ES-I3 (cell line): ENCODE measurements around the gene SQSTM1.

ENCODE experiments used
- H3K36me3 ChIP-seq: 2 replicates; pipeline ENCODE4 v1.6.1; 2013; ENCODE audit warnings: mild to moderate bottlenecking, low read length, control low read depth, moderate library complexity; ENCODE audit not compliant: insufficient read depth
- H3K4me1 ChIP-seq: 2 replicates; pipeline ENCODE4 v1.6.1; 2013; ENCODE audit warnings: mild to moderate bottlenecking, control low read depth, low read length; ENCODE audit not compliant: insufficient read depth
- H3K9ac ChIP-seq: 2 replicates; pipeline ENCODE4 v1.6.1; 2013; ENCODE audit warnings: low read depth, mild to moderate bottlenecking, low read length, moderate library complexity
- H3K9me3 ChIP-seq: 2 replicates; pipeline ENCODE4 v1.6.1; 2013; ENCODE audit warnings: mild to moderate bottlenecking, low read length, moderate library complexity; ENCODE audit not compliant: control insufficient read depth, insufficient read depth

The SQSTM1 gene

DNA sequence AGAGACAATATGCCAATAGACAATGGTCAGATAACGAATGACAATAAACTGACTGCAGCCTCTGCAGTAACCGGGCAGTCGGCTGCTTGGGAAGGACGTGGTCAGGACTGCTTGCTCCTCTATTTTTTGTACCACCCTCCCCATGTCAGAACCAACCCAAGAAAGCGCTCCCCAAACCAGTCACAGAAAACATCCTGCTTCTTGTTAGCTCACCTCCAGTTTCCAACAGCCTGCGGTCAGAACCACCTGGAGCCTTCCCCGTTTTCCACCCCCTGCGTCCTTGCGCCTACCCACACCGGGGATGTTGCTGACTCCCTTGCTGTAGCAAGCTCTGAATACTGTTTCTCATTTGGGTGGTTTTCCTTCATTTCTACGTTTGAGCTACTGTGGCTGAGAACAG is 39.6 kb downstream of the SQSTM1 start:
- peak overlapping the region; percentile 95; the same call in 1 of the 2 replicates for H3K9ac ChIP-seq
- H3K36me3 ChIP-seq = peaks cover 4% of the 10 kb centered on the region; the same call in 1 of the 2 replicates
- peaks cover 5% of the 10 kb centered on the region; the same call in 1 of the 2 replicates for H3K4me1 ChIP-seq
- no peaks in the 10 kb centered on the region; the same call in 1 of the 2 replicates for H3K9me3 ChIP-seq

DNA sequence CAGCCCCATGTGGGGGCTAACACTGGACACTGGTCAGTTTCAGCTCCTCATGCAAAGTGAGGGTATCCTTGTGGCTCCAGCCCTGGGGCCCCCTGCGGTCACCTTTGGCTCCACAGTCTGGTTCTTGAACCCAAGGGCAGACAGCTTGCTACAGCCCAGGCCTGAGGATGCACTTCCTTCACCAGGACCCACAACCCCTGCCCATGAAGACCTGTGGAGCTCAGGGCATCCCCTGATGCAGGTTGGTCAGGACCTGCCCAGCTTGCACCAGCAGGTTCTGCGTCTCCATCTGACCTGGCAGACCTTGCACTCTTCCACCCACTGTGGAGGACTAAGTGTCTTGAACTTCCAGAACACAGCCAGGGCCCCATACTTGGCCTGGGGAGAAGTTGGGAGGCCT is 41.6 kb downstream of the SQSTM1 start:
- no peak overlapping the region for H3K9ac ChIP-seq
- H3K9me3 ChIP-seq = no peaks in the 10 kb centered on the region; the same call in 1 of the 2 replicates
- peaks cover 4% of the 10 kb centered on the region; the same call in 1 of the 2 replicates for H3K36me3 ChIP-seq
- peaks cover 5% of the 10 kb centered on the region; the same call in 1 of the 2 replicates for H3K4me1 ChIP-seq

DNA sequence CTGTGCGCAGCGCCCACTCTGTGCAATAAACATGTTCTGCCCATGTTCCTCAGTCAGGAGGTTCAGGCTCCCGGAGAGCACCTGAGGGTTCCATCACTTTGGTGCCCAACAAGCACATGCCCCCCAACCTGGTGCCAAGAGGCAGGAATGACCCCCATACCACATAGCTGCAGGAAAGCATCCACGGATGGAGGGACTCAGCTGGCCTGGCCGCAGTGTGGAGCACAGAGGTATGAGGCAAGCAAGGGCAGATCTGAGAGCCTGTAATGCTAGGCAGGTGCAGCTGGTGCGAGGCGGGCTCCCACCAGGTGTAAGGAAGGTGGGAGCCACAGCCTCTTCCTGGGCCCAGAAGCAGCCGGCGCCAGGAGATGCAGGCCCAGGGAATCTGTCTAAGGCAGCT is 42.2 kb downstream of the SQSTM1 start:
- Histone ChIP-seq H3K9ac (no peak overlapping the region), H3K4me1 (peaks cover 10% of the 10 kb centered on the region; the same call in 1 of the 2 replicates), H3K9me3 (no peaks in the 10 kb centered on the region; the same call in 1 of the 2 replicates), H3K36me3 (peaks cover 4% of the 10 kb centered on the region; the same call in 1 of the 2 replicates)

DNA sequence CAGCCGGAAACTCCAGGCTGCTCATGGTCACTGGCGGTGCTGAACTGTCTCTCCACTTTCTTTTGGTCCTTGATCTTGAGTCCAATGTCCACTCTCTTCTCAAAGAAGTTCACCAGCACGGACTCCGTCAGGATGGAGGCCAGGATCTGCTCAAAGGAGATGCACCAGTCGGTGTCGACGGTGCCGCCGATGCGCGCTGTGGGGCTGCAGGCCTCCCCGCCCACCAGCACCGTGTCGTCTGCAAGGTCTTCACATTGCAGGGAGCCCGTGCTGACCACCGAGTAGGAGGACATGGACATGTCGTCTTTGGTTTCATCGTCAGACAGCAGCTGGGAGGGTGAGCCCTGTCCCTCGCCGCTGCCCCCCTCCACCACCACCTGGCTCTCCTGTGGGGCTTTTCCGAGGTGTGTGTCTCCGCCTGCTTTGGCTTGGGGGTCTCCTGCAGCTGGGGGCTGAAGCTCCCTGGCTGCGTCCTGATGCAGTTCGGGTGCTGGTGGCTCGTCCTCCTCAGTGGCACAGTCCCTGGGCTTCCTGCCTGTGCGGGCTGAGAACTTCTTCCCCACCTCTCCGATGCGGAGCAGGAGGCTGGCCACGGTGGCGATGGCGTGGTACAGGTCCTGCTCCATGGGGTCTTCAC is 42.9 kb downstream of the SQSTM1 start:
- Histone ChIP-seq H3K36me3 (peaks cover 4% of the 10 kb centered on the region; the same call in 1 of the 2 replicates), H3K4me1 (peaks cover 10% of the 10 kb centered on the region; the same call in 1 of the 2 replicates), H3K9ac (no peak overlapping the region), H3K9me3 (no peaks in the 10 kb centered on the region; the same call in 1 of the 2 replicates)

DNA sequence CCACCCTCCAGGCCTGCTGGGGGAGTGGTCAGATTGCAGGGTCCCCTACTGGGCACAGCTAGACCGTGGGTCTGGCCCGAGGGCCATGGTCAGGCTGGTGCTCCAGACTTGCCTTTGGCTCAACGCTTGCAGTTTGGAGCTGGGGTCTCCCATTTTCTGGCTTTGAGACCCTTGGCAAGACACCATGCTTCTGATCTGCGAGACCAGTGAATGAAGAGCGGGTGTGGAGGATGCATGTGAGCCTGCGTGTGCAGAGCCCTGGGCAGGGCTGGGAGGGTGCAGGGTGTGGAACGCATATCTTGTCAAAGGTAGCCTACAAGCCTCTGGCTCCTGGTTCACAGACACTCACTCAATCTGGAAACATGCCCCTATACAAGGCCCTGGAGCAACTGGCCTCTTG is 44.0 kb downstream of the SQSTM1 start:
- no peaks in the 10 kb centered on the region; the same call in 1 of the 2 replicates for H3K9me3 ChIP-seq
- H3K36me3 ChIP-seq = peaks cover 4% of the 10 kb centered on the region; the same call in 1 of the 2 replicates

DNA sequence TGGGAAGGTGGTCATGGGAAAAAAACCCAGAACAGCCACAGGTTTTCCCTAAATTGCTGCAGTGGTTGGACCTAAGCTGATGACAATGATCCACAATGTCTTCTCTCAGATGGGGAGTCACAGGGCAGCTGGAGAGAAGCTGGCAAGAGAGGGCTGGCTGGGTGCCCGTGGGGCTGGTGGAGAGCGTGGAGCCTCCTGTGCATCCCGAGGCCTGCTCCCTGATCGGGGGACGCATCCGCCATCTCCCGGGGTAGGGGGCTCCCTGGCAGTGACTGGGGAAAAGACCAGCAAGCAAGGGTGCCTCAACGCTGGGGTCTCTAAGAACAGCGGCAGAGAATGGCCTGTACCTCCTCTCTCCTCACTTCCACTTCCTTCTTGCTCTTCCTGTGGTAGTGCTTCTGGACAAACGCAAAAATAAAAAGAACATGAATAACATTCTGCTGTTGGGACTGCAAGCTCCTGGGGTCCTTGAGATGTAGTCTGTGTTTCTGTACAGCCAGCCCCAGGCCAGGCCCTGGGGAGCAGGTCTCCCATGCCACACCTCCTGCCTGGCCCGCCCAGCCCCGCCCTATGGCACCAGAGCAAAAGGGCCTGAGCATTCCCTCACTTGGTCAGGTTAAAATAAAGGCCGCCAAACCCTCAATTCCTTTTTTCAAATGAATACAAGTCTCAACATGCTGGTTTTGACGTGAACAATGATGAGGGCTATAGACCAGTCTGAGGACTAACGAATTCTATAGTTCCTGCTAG is 45.0 kb downstream of the SQSTM1 start:
- H3K36me3 ChIP-seq = peaks cover 4% of the 10 kb centered on the region; the same call in 1 of the 2 replicates
- peaks cover 5% of the 10 kb centered on the region; the same call in 1 of the 2 replicates for H3K4me1 ChIP-seq
- no peaks in the 10 kb centered on the region; the same call in 1 of the 2 replicates for H3K9me3 ChIP-seq
- H3K9ac ChIP-seq = no peak overlapping the region

More for the DNA sequence above, 44.0 kb downstream of the SQSTM1 start:
- no peak overlapping the region for H3K9ac ChIP-seq
- H3K4me1 ChIP-seq = peaks cover 10% of the 10 kb centered on the region; the same call in 1 of the 2 replicates

DNA sequence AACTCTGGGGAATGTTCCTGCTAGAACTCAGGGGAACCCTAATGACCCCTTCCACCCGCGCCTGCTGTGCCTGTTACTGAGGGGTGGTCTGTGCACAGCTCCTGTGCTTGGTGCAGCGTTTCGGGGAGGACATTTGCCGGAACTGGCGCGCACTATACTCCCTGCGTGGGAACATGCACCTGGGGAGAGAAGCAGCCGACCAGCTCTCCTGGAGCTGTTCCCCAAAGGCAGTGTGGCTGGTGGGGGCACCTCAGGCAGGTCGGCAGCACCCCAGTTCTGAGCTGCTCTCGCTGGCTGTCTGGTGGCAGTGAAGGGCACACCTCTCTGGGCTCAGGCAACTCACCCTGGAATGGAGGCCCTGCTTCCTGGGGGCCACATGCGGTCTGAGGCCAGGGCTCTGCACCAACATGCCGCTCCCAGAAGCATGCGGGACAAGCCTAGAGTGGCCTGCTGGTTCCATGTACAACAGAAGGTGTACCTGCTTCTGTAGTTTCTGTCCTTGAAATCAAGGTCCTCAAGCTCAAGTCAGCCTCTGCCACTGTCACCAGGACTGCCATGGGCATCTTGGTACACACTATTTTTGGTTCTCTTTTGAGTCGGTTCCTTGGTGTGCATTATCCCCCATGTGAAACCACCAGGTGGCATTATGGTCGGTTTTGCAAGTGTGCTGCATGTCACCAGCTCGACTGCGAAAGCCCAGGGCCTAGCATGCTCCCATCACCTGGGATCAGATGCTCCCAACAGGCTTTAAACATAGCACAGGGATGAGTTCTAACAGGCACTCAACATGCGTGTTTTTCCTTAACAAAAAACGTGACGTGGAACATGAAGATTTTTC is 45.8 kb downstream of the SQSTM1 start:
- peaks cover 4% of the 10 kb centered on the region; the same call in 1 of the 2 replicates for H3K36me3 ChIP-seq
- H3K9ac ChIP-seq = no peak overlapping the region
- H3K4me1 ChIP-seq = peaks cover 5% of the 10 kb centered on the region; the same call in 1 of the 2 replicates
- H3K9me3 ChIP-seq = no peaks in the 10 kb centered on the region; the same call in 1 of the 2 replicates

DNA sequence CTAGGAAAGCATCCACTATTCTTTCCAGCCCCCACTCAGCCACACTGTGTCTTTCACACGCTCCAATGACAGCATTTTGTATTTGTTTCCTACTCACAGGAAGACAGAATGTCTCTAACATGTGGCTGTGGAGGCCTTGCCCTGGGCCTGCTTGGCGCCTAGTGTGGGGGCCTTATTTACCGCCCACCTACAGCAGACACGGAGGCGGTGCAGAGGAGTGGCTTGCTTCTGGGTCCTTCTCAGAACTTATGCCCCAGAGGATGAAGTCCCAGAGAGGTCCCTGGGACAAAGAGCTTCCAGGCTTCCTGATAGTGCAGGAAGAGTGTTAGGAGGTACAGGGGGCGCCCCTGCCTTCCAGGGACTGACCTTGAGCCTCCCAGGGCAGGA is 46.4 kb downstream of the SQSTM1 start:
- Histone ChIP-seq H3K9ac (no peak overlapping the region), H3K9me3 (no peaks in the 10 kb centered on the region; the same call in 1 of the 2 replicates), H3K36me3 (peaks cover 4% of the 10 kb centered on the region; the same call in 1 of the 2 replicates), H3K4me1 (peaks cover 5% of the 10 kb centered on the region; the same call in 1 of the 2 replicates)

DNA sequence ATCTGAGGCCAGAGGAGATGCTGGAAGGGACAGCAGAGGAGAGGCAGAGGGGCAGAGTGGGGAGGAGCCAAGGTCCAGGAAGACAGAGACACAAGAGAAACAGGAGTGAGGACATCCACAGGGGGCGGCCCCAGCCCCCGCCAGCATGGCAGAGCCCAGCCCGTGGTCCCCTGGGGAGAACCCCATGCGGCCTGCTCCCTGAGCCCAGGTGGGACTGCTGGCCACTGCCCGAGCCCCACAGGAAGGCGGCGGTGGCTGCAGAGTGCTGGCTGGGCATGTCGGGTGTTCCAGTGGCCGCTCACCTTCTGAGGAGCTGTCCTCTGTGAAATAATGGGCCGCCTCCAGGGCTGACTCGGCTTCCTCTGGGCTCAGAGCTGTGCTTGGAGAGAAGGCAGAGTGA is 46.8 kb downstream of the SQSTM1 start:
- peaks cover 4% of the 10 kb centered on the region; the same call in 1 of the 2 replicates for H3K36me3 ChIP-seq
- no peak overlapping the region for H3K9ac ChIP-seq
- H3K9me3 ChIP-seq = no peaks in the 10 kb centered on the region; the same call in 1 of the 2 replicates
- peaks cover 5% of the 10 kb centered on the region; the same call in 1 of the 2 replicates for H3K4me1 ChIP-seq

DNA sequence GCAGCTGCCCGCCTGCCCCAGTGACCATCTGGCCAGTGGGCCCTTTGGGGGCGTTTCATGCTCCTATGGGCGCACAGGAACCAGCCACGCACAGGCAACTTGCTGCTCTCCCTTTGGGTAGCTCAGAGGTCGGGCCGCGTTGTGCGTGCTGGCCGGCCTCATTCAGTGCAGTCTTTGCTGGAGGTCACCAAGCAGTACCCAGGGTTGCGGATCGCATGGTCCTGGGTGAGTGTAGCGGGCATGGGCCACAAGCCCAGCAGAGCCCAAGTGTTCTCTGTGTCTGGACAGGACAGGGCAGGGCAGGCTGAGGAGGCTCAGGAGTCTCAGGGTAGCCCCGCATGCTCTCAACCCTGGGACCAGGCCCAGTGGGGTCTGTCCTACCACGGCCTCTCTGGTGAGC is 47.8 kb downstream of the SQSTM1 start:
- Histone ChIP-seq H3K9me3 (no peaks in the 10 kb centered on the region), H3K4me1 (peaks cover 5% of the 10 kb centered on the region; the same call in 1 of the 2 replicates), H3K9ac (no peak overlapping the region), H3K36me3 (0 out of 2 replicates have a peak, but pooled peaks cover 4% of the 10 kb centered on the region)

DNA sequence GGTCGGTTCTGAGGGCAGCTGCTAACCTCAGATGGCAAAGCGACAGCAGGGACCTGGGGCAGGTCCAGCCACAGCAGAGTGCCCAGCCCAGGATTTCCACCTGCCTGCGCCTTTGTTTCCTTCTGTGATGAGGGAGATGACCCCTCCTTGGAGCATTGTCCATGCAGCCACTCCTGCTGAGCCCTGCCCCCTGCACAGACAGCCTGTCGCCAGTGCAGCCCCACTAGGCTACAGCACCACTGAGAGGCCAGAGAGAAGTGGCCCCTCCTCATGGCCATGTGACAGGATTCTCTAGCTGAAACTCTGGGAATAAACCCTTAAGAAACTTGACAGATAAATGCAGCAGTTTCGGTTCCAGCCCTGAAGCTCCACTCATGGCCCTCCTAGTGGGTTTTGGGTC is 48.4 kb downstream of the SQSTM1 start:
- Histone ChIP-seq H3K4me1 (peaks cover 5% of the 10 kb centered on the region; the same call in 1 of the 2 replicates), H3K9me3 (no peaks in the 10 kb centered on the region), H3K36me3 (0 out of 2 replicates have a peak, but pooled peaks cover 4% of the 10 kb centered on the region), H3K9ac (no peak overlapping the region)

DNA sequence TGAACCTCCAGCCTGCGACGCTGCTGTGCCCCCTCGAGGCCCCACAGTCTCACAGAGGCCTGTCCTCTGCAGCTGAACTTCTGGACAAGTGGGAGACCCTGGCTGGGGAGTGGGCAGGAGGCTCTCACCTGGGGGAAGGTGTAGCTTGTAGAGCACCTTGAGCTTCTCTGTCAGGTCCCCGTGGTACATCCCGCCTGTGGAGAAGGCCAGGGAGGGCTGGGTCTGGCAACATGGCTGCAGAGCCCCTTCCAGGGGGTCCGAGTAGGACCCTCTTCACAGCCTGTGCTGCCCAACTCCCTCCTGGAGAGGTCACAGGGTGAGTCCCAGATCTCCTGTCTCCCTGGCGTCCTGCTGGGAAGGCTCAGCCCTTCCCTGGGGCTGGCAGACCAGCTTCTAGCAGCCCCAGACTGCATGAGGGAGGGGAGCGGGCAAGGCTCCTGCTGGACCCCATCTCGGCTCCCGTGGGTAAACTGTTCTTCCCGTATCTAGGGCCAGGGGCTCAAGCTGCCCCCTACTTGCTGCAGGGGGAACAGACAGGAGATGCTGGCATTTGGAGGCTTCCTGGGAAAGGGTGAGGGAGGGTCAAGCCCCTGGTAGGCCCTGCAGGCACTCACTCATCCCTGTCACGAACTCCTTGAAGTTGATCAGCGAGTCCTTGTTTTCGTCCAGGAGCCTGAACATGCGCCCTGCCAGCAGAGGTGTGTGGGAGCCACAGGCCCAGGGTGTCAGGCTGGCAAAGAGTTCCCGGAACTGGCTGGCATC is 49.1 kb downstream of the SQSTM1 start:
- peaks cover 5% of the 10 kb centered on the region; the same call in 1 of the 2 replicates for H3K4me1 ChIP-seq
- H3K9ac ChIP-seq = no peak overlapping the region
- H3K9me3 ChIP-seq = no peaks in the 10 kb centered on the region
- H3K36me3 ChIP-seq = 0 out of 2 replicates have a peak, but pooled peaks cover 4% of the 10 kb centered on the region

DNA sequence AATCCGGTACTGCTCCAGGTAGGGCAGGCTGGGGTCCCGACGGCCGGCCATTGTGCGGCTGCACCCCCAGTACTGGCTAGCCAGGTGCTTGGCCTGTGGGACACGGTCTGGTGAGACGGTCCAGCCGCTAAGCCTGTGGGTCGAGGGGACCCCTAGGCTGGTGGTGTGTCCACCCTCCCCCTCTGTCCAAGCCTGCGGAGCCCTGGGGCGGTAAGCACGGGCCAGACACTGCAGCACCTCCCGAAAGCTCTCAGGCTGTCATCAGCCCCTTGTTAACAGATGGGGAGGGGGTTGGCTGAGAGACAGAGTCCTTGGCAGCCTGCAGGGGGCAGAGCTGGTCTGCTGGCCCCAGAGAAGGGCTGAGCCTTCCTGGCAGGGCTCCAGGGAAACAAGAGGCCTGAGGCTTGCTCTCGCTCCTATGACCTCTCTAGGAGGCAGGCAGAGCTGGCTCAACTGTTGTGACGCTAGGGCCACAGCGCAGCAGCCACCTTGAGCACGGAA is 49.7 kb downstream of the SQSTM1 start:
- Histone ChIP-seq H3K36me3 (peaks cover 4% of the 10 kb centered on the region; the same call in 1 of the 2 replicates), H3K9me3 (no peaks in the 10 kb centered on the region), H3K4me1 (peaks cover 5% of the 10 kb centered on the region; the same call in 1 of the 2 replicates), H3K9ac (no peak overlapping the region)
